Stimulated activated CD8-positive, alpha-beta memory T cell treated with anti-CD3 and anti-CD28 coated beads, Interleukin-7, amount 100 ng/mL, for 24 hours (primary cell): Measurements from ENCODE around the gene SCNN1A.

Experiments
- DNase-seq: peaks from one replicate; pipeline ENCODE4 v3.0.0-alpha.2; 2020; ENCODE audit warnings: low read depth

SCNN1A gene

DNA sequence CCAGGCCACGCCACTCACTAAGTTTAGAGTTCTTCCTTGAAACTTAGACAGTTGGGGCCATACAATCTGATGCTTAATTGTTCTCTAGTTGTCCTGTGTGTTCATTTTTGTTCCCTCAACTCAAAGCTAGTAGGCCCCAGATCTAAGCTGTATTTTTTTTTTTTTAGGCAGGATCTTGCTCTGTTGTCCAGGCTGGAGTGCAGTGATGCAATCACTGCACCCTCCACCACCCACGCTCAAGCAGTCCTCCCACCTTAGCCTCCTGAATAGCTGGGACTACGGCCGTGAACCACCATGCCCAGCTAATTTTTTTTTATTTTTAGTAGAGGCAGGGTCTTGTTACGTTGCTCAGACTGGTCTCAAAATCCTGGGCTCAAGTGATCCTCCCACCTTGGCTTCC lies 41.0 kb downstream of the SCNN1A start:
- no peak for DNase-seq

DNA sequence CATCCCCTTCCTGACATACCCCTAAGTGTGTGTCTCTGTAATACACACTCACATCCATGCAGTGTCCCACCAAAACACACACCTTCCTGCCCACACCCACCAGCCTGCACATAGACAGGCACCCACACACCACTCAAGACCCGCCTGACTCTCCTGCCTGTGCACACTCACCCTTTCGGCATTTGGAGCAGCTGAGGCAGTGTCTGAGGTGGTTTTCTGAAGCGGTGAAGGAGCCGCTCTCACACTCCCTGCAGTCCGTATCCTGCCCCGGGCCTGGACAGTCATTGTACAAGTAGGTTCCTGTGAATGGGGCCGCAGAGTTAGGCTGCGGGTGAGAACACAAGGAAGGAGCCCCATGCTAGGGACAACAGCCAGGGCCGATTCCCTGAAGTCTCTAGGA lies 41.8 kb downstream of the SCNN1A start:
- DNase-seq: no peak

- DNase-seq: no peak
Measured at GRCh38 chr12:6333029-6333428, 42.3 kb downstream of the SCNN1A start.

- DNase-seq: no peak
Measured at GRCh38 chr12:6332459-6332858, 42.9 kb downstream of the SCNN1A start.

DNA sequence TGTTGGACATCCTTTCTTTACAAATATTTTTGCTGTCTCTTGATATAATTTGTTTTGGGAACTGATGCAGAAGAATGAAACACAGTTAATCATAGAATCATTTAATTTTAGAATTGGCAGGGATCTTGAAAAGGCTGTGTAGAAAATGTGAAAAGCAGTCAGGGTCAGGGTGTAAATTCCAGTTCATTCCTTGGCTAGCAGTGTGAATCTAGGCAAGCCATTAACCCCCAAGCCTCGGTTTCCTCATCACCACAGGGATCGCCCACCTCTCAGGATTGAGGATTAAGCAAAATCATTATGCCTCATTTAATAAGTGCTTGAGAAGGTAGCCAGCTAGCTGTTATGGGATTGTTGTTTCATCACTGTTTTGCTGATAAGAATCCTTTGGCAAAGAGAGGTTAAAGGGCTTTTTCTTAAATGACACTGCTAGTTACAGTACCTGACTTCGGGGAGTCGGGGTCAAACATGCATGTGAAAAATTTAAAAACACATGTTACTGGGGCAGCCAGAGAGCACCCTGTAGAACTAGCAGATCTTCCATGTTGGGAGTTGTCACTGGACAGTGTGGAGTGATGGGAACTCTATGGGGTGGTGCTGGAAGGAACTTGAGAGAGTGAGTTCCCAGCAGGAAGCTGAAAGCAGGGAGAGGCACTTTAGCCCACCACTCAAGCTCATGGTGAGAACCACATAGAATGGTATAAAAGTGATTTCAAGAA lies 44.2 kb downstream of the SCNN1A start:
- DNase-seq: no peak

- DNase-seq: no peak
Measured at GRCh38 chr12:6330192-6330591, 45.2 kb downstream of the SCNN1A start.

DNA sequence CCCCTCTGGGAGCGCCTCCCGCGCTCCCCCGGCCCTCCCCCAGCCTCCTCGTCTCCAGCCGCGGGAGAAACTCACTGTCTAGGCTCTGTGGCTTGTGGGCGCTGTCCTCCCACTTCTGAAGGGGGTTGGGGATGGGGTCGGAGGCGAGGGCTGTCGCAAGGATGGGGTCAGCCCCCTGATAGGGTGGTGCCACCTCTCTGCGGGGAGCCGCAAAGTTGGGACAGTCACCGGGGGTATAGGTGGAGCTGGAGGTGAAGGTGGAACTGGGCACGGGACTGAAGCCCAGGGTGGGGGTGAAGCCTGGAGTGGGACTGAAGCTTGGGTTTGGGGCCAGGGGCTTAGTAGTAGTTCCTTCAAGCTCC lies 45.7 kb downstream of the SCNN1A start:
- DNase-seq: no peak

- no peak for DNase-seq
Measured at GRCh38 chr12:6328945-6329702, 46.2 kb downstream of the SCNN1A start.

- DNase-seq: no peak
Measured at GRCh38 chr12:6328045-6328779, 47.2 kb downstream of the SCNN1A start.

GRCh38 chr12:6327229-6328041 lies 47.9 kb downstream of the SCNN1A start:
- no peak for DNase-seq

DNA sequence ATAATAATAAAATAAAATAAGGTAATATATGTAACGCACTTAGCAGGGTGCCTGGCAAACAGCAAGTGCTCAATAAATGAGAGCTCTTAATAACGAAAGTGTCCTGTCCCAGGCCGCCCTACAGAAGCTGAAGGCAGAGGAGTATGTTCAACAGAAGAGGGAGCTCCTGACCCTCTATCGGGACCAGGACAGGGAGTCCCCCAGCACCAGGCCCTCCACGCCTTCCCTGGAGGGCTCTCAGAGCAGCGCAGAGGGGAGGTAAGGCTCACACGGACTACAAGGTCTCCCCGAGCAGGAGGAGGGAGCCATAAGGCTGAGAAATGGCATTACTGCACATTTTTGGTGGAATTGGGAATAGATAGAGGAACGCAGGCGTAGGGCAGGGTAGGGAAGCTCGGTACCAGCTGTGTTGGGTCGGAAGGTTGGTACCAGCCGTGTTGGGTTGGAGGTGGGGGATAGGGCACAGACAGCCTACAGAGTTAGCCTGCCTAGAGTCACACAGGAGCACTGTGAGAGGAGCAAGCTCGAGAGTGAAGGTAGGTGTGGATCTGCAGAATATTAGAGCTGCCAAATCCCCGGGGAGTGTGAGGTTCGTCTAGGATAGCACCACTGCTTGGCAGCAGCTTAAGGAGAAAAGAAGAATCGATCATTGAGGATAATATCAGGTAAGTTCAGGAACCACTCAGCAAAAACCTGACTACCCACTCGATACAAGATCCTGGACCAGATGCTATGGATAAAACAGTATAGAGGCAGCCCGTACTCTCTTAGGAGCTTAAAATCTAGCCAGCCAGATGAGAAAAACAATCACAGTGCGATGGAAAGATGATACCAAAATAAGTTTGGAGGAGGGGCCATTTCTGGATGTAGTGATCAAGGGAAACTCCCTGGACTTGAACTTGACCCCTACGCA lies 48.8 kb downstream of the SCNN1A start:
- no peak for DNase-seq

- DNase-seq: no peak
Measured at GRCh38 chr12:6324936-6325750, 50.2 kb downstream of the SCNN1A start.

DNA sequence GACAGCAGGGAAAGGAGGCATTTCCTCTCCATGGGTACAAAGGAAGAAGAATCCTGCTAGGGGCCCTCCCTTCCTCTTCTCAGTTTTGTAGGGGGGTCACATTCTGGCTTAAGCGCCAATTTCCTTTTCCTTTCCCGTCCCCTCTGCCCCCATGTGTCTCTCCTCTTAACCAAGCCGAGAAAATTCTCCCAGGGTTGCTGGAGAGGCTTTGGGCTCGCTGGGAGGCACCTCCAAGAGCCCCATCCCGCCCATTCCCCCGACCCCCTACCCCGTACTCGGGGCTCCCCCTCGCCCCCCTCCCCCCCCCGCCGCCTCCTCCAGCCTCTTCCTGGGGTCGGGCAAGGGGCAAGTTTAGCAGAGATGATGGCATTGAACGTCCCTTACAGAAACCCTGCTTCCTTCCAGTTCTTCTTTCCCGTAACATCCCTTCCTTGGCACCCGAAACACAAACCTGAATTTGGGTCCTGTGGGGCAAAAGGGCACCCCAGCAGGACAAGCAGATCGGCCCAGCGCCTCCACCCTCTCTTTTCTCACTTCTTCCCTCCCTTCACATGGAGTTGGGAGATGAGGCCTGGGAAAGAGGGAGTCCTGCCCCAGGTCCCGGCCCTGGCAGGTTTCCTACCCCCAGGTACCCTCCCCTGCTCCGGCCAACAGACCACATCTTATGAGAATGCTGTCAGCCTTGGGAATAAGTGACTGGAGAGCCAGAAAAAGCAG lies 51.2 kb downstream of the SCNN1A start:
- DNase-seq: no peak

DNA sequence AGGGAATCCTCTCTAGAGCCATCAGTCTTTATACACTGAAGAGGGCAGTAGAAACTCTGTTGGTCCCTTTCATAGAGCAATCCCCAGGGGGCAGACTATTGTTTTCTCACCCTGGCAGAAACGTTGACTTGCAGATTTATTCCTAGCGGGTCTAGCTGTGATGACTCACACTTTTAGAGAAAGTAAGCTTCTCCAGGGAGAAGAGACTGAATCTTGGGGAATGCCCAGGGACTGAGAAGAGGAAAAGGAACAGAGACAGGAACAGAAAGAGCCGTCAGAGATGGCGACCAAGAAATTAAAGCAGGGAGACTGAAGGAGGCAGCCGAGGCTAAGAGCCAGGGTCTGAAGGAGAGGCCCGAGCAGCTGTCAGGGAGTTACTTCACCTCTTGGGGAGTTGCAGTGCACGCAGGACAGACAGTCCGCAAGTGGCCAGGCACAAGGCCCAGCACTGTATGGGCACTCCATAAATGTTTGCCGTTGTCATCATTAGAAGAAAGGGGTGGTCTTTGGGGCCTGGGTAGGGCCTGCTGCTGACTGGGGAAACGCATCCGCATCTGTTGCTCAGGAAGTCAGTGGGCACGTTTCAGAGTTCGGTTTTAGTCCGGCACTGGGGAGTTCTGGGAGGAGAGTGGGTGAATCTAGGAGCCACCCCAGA lies 51.9 kb downstream of the SCNN1A start:
- DNase-seq: no peak

- DNase-seq: no peak
Measured at GRCh38 chr12:6322969-6323339, 52.4 kb downstream of the SCNN1A start.

GRCh38 chr12:6322352-6322751 lies 53.0 kb downstream of the SCNN1A start:
- no peak for DNase-seq

DNA sequence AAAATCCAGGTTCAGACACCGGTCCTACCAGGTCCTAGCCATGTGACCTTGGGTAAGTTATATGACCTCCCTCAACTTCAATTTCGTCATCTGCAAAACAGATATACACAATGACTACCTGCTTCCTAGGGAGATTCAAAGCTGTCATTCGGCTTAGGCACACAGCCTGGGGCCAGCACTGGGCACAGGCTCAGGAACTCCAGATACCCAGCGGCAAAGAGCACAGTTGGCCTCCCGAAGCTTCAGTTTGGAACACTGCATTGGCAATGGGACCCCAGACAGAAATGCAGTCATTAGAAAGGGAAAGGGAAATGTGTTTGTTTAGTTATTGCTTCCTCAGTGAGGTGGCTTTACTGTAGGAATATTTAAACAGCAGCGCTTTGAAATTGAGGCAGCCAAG lies 53.5 kb downstream of the SCNN1A start:
- DNase-seq: no peak

DNA sequence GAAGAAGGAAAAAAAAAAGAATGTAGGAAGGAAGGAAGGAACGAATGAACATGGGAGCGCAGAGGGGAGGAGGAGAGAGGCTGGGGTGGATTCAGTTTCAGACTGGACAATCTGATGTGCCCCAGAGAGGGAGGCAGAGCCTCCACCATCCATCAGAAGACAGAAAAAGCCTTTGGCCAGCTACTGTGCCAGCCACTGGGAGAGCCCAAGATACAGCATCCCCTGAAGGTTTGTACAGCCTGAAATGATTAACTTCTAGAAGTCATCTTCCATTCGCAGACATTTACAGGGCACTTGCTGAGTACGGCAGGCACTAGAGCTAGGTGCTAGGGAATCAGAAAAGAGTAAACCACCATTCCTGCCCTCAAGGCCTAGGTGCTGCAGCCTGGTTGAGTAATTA lies 55.9 kb downstream of the SCNN1A start:
- DNase-seq: no peak

DNA sequence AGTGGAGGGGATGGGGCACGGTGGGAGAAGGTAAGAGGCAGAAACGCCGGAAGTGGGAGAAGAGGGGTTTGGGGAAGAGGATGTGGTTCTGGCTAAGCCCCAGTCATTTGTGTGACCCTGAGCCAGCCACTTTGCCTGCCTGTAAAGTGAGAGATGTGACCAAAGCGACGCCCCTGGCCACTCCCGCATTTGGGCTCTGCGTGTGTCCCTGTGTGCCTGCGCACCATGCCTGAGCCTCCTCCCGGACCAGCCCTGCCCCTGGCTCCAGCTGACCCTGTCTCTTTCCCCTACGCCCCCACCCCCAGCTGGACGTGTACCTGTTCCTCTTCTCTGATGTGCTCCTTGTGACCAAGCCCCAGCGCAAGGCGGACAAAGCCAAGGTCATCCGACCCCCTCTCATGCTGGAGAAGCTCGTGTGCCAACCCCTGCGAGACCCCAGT lies 56.9 kb downstream of the SCNN1A start:
- DNase-seq: no peak
